Measurements from ENCODE around the gene CEP295NL.
"Not testable (repeated sequence)": the region's sequence is repeated elsewhere in the genome, so short reads cannot be mapped to it uniquely, and the experiment has no call there.

CEP295NL gene

DNA sequence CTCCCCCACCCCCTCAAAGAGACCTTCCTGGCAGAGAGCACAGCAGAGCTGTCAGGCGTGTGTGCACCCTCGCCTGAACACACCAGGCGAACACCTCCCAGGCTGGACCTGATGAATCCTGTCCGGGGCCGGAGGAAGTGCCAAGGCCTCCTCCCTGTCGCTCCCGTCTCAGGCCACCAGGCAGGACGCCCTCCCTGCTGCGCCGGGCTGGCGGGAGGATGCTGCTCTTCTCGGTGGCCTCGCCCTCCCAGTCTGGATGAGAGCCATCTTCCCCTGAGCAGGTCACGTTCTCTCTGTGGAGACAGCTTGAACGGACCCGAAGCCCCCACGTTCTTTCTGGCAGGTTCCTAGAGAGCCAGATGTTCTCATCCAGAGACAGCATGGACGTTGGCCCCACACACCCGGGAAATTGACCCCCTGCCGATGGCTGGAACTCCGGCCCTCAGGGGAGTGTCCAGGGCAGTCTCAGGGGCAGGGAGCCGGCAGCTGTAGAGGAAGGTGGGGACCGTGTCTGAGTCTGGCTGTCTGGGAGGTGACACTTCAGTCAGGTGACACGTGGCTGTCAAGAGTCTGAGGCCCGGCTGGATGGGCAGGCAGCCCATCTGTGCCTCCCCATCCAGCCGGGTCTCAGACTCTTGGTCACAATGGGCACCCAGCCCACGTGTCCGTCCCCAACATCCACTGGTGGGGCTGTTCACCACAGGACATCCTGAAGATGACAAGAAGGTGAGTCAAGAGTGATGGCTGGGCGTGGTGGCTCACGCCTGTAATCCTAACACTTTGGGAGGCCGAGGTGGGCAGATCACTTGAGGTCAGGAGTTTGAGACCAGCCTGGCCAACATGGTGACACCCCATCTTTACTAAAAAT is 27.1 kb upstream of the CEP295NL start:
- peak; percentile 64 for DNase-seq (ENCODE audit: low read depth)

DNA sequence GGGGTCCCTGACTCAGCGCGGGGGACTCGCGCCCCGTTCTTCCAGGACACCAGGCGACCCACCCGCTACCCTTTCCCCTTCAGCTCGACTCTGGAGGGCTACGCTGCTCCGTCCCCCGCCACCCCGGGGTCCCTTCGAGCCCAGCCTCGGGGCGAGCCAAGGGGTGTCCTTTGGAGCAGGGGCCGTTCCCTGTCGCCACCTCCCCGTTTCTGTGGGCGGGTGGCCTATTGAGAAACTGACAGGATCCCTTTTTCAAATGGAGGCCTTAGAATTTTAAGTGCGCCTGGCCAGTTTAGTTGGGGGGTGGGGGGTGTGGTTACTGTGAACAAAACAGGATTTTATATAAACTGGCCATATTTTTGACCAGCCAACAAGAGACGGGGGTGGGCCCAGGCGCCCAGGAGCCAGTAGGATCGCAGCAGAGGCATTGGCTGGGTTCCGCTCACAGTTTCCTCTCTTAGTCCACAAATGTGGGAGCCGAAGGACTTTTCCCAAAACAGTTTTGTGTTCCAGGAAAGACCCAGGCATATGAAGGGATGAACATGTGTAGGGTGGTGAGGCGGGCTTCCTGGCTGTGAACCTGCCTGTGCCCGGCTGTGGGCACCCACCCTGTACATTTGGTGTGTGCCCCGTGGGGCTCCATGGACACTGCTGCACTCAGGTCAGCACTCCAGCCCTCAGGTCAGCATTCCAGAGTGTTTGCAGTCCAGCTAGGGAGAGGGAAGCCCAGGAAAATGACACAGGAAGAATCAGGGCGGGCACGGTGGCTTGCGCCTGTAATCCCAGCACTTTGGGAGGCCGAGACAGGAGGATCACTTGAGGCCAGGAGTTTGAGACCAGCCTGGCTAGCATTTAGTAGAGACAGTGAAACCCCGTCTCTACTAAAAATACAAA is 22.9 kb upstream of the CEP295NL start:
- DNase-seq (ENCODE audit: low read depth), result peak; percentile 91

DNA sequence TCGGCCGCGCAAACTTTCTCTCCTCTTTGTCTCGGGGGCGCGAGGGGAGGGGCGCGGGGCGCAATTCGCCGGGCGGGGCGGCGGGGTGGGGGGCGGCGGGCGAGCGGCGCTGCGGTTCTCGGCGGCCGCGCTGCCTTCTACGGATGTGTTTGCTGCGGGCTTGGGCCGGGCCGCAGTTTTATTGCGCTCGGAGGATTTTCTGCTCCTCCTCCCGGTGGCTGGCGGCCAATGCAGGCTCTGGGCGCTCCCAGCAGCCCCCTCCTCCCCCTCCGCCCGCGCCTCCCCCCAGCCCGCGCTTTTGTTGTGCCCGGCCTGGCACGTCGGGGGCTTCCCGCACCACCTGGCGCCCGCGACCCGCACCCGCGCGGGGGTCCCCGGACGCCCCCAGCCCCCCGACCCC is 22.2 kb upstream of the CEP295NL start, which contains the start of gene TIMP2:
Gene TIMP2 (minus strand): TSS at position 154 of the 400 bp plus-strand sequence. CDS start 299 bp downstream, outside the sequence.
- DNase-seq (ENCODE audit: low read depth), result peak; percentile 93

DNA sequence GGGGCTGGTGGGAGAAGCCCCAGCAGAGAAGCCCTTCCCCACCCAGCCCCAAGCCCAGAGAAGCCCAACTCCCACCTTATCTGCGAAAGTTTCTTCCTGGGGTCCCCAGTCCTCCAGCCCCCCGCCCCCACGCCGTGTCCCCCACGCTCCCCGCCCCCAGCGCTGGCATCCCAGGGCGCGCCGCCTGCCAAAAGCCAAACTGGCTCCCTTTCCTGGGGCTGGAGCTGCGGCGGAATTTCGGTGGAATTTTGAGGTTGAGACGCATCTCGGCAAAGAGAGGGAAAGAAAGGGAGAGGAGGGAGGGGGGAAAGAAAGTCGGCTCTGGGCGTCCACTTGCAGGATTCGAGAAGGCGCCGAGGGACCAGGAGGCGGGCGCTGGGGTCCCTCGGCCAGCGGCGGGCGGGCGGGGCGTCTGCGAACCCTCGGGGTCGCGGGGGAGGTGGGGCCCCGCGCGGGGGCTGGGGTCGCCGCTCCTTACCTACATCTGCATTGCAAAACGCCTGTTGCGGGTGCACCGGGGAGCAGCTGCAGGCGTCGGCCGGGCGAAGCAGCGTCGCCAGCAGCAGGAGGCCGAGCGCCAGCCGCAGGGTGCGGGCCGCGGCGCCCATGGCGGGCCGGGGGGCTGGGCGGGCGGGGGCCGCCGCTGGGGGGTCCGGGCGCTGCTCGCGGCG is 21.6 kb upstream of the CEP295NL start:
- DNase-seq (ENCODE audit: low read depth), result peak; percentile 65

DNA sequence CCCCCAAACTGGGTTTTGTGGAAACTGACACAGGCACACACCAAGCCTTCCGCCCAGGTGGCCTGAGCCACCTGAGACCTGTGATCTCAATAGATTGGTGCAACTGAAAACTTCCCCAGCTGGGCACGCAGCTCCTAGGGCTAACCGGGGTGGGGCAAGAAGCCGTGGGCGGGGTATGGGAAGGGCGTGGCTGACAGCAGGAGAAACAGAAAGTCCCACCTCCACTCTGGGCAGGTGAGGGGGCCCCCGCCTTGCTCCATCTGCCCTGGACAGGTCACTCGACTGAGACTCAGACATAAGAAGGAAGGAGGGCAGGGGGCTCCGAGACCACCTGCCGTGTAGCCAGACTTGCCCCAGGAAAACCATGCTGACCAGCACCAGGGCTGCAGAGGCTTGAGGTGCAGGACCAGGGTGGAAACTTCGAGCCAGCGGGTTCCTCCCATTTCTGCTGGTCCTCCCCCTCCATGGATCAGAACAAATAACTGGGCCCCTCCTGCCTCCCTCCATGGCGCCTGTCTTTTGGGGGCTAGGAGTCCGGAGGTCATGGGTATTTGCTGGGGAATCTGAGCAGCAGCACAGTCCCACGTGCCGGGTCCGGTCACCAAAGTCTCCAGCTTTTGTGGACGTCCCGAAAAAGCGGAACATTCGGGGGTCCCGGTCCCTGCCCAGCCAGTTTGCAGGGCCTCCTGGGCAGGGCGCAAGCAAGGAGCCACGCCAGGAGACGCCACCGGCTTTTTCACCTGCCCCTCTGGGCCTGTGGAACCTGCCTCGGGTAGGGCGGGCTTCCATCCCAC is 20.9 kb upstream of the CEP295NL start:
- DNase-seq (ENCODE audit: low read depth), result peak; percentile 67

DNA sequence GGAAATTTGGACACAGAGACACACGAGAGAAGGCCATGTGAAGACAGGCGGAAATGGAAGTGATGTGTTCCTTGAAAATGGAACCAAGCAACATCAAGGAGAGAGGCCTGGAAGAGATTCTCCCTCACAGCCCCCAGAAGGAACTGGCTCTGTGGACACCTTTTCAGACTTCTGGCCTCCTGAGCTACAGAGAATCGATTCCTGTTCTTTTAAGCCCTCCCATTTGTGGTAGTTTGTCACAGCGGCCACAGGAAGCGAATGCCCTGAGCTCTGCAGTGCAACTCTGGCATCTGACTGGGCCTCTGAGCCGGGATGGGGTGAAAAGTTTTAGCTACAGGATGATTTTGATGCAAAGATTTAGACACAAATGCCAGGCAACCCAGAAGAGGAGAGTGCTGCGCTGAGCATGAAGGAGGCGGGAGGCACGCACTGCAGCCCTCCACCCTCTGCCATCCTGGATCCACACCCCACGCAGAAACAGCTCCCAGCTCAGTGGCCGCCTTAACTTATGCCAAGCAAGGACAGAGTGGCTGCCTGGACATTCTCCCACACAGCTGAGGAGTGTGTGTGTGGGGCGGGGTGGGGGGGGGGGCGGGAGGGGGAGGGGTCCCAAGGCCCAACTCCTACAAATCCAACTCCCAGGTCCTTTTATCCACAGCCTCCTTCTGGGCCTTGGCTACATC is 20.0 kb upstream of the CEP295NL start:
- no peak for DNase-seq (ENCODE audit: low read depth)

DNA sequence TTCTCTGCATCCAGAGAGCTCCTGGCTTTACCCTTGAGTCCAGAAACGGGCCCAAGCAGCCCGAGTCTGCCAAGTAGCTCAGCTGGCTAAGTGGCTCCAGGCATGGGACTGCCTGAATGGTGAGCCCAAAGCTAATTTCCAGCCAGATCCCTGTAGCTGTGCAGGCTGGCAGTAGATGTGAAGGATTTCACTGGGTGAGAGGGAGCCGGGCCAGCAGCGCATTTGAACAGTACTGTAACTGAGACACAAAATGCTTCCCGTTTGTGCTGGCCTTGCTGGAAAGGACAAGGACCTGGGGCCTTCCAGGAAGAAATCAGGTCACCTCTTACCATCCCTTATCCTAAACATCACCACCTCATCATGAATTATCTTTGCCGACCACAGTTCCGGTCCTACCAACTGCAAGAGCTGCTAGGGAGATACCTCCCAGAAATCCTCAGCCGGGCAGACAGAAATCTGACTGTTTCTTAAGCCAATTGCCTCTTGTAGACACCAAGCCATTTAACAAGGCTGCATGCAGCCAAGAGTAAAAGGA is 18.5 kb upstream of the CEP295NL start:
- DNase-seq (ENCODE audit: low read depth), result no peak

DNA sequence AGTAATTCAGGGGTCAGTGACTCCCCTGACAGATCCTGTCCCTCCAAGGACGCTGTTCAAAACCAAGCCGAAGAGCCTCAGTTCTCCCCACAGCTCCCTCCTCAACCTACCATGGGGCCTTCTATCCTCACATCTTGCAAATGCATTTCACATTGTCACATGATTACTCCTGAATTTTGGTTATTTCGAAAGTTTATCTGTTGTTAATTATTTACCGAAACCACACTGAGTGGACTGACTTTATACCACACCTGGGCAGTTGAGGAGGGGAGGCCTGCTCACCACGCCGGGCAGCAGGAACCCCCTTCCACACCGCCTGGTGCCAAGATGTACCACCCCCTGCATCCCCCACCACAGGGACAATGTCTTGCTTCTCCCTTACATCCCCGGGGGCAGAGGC is 17.5 kb upstream of the CEP295NL start:
- DNase-seq (ENCODE audit: low read depth), result no peak

DNA sequence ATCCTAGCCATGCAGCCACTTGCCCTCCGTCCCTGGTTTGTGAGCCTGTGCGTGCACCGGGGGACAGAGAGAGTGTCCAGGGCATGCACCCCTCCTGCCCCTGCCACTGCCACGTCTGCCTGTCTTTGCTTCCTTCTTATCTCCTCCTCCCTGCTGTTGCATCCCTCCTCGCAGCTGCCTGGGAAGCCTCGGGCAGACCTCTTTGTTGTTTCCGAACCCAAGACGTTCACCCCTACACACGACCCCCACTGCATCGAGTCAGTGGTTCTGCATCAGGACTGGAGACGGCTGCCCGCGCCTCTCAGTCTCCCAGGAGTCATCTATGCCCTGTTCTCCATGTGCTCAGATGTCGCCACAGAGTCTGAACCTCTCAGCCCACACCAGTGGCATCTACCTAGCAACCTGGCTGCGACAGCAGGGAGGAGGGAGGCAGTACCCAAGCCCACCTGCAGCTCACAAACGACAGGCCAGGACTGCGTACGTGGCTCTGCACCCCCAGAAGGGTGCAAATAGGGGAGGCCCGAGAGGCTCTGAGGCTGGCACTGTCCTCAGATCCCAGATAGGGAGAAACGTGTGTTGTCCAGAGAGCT is 17.0 kb upstream of the CEP295NL start:
- no peak for DNase-seq (ENCODE audit: low read depth)

DNA sequence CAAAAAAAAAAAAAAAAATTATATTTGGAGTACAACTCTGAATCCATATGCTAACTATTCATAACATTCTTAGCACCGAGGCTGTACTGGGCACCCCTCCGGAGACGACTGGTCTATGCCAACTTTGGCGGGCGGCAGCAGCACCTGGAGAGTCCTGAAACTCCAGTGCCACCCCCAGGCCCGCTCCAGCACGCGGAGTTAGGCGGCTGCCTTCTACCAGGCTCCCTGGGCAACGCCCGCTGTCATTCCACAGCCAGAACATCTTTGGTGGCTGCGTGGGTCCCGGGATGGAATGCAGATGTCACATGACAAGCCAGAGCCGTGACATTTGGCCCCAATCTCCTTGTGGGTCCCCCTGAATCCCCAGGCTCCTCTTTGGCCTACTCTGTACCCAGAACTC is 16.0 kb upstream of the CEP295NL start:
- DNase-seq (ENCODE audit: low read depth), result no peak

DNA sequence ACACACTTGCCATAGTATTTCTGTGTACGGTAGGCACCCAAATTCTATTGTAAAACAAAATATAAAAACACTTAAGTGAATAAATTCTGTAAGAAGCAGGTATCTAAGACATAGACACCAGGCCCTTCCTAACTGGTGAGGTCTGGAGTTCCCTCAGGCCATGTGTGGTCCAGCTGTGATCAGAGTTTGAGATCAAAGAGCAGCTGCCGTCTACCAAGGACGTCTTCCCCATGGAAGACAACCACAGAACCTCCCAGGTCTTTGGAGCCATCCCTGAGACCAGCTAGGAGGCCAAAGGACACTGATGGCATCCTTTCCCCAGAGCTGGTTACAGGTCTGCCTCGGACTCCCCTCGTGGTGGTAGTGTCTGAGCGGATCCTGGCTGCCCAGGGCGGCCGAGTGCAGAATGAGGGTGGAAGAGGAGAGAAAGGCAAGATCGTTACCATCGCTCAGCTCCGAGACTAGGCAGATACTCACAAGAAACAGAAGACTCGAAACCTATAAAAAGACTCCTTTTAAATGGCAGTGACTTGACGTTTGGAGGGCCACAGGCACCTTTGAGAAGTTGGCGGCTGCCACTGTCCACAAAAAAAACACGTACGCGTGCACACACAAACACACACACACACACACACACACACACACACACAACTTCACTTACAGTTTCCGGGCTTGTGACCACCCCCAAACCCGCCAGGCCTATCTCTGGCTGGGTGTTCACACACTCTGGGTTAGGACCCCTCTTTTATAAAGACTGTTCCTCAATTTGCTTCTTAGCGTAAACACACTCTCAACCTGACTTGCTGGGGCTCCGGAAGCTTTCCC is 14.7 kb upstream of the CEP295NL start:
- no peak for DNase-seq (ENCODE audit: low read depth)

DNA sequence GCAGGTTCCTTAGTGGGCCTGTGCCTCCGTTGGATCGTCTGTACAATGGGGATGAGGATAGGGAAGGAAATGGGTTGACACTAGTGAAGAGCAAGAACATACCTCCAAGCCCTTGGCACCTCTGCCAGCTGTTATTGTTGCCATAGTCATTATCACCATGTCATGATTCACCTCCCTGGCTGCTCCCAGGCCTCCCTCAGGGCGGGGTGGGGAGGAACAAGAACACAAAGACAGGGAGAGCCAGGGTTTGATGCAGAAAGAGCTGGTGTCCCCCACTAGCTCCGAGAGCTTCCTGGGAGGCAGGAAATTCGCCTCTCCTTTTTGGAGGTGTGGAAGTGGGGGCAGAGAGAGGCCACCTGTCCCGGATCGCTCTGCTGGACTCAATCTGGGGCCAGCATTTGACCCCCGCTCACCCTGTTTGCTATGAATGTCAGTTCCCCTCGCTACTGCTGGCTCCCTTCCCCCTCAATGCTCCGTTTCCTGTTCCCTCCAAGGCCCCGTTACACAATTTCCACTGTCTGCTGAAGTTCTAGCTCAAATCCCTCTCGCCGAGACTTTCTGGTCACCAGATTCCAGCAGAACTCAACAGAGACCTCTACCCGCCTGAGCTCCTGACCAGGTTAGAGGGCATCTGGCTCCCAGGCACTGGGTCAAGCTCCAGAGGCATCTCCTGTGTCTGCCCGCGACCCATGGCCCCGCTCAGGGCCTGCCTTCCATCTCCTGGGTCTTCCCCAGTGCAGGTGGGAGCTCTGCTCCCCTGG is 13.1 kb upstream of the CEP295NL start:
- DNase-seq (ENCODE audit: low read depth), result peak; percentile 65

DNA sequence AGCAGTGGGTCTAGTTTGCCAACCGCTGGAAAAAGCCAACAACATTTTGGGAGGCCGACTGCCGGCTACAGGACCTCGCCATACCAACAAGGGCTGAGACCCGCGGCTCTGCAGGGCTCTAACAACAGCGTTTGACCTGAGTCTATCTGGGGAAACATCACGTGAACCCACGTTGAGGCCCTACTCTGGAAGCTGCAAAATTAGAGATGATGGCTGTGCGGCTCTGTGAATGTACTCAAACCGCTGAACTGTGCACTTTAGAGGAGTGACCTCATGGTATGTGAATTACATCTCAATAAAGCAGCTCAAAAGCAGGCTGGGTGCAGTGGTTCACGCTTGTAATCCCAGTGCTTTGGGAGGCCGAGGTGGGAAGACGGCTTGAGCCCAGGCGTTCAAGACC is 10.1 kb upstream of the CEP295NL start:
- DNase-seq (ENCODE audit: low read depth), result no peak

DNA sequence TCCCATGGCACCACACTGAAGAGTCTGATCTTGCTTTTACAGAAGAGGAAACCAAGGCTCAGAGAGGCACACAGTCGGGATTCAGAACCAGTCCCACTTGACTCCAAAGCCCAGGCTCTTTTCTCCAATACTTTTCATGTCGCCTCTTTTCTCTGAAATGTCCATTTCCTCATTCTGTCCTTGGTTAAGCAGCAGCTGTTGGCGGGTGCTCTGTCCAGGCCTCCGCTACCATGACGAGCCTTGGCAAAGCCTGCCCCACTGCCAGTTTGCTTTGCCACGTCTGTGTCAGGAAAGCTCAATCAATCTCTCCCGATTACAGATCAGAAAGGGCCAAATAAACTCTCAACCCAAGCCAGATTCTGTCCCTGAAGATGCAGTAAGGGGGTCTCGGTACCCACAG is 9.1 kb upstream of the CEP295NL start:
- DNase-seq (ENCODE audit: low read depth), result no peak

DNA sequence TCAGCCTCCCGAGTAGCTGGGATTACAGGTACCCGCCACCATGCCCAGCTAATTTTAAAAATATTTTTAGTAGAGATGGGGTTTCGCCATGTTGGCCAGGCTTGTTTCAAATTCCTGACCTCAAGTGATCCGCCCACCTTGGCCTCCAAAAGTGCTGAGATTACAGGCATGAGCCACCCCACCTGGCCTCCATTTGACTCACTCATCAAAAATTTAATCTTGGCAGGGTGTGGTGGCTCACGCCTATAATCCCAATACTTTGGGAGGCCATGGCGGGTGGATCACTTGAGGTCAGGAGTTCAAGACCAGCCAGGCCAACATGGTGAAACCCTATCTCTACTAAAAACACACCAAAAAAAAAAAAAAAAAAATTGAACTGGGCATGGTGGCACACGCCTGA is 8.5 kb upstream of the CEP295NL start:
- not testable (repeated sequence) for DNase-seq (ENCODE audit: low read depth)

DNA sequence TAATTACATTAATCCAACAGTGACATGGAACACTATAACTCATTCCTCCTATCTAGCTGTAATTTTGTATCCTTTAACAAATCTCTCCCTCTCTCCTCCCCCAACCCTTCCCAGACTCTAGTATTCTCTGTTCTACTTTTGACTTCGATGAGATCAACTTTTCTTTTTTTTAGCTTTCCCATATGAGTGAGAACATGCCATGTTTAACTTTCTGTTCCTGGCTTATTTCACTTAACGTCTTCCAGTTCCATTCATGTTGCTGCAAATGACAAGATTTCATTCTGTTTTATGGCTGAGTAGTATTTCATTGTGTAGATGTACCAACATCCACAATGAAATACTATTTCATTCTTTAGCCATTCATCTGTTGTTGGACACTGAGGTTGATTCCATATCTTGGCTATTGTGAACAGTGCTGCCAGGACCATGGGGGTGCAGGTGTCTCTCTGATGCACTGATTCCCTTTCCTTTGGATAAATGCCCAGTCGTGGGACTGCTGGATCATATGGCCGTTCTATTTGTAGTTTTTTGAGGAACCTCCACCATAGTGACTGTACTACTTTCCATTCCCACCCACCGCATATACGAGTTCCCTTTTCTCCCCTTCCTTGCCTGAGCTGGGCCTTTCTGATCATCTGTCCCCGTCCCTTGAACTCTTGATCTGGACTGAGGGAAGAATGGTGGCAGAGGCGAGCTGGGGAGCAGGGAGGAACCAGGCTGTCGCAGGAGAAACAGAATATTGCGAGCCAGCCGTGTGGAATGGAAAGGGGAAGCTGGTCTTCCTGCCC is 7.7 kb upstream of the CEP295NL start:
- DNase-seq (ENCODE audit: low read depth), result no peak

DNA sequence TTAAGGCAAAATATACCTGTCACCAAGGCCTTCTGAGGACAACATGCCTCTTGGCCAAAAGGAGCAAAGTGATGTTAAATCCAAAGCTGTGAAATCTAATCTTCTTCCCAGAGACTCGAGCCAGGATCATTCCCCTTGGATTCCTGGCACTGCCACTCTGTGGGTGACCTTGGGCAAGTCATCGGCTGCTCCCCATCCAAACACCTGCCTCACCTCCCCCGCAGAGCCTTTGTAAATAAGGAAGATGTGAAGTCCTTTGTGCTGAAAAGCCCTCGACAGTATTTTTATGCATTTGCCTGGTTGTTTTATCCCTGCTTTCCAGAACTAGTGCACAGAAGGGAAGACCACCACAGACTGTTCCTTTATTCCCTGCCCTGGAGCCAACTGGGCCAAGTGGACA is 5.4 kb upstream of the CEP295NL start:
- DNase-seq (ENCODE audit: low read depth), result no peak

DNA sequence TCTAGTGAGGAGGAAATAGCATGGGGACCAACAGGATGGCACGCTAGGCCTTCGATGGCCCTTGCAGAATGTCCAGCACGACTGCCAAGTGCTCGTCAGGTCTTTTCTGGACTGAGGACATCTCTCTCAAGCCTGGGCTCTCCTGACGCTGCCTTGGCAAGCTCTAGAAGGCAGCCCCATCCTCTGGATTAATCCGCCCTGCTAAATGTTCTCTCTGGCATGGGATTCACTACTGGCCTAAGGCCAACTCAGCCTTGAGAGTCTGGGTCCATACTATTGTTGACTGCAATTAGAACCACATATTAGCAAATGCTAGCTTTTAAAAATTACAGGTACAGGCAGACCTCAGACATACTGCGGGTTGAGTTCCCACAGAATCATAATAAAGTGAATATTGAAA is 2.5 kb upstream of the CEP295NL start:
- no peak for DNase-seq (ENCODE audit: low read depth)
